T-helper 22 cell (primary cell): ENCODE data around the gene TMEM254.
"Not testable (repeated sequence)": the region's sequence is repeated elsewhere in the genome, so short reads cannot be mapped to it uniquely, and the experiment has no call there.

Experiments
- DNase-seq: peaks from one replicate; pipeline ENCODE4 v3.0.0-alpha.2; 2020; ENCODE audit warnings: low read depth

Gene TMEM254

GRCh38 chr10:80133687-80134086 is 55.2 kb downstream of the TMEM254 start:
- not testable (repeated sequence) for DNase-seq

GRCh38 chr10:80136134-80136571 is 57.7 kb downstream of the TMEM254 start:
- DNase-seq = no peak

- DNase-seq = no peak
Measured at GRCh38 chr10:80137031-80137862, 58.8 kb downstream of the TMEM254 start.

DNA sequence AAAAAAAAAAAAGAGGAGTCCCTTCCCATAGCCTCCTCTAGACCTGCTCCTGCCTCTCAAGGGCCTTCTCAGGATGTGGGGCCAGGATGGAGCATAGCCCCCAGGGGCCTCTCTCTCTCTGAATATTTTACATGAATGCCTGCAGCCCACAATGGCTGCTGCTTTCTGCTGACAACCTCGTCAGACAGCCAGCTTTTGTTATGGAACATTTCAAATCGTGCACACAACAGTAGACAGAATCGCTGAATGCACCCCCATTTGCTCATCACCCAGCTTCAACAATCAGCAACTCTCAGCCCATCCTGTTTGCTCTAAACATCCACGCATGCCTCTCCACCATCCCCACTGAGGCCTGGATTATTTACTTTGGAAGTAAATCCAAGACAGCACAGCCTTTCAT is 59.5 kb downstream of the TMEM254 start:
- DNase-seq = no peak

- DNase-seq = no peak
Measured at GRCh38 chr10:80139265-80139664, 60.8 kb downstream of the TMEM254 start.

GRCh38 chr10:80140251-80140650 is 61.8 kb downstream of the TMEM254 start:
- DNase-seq = no peak

DNA sequence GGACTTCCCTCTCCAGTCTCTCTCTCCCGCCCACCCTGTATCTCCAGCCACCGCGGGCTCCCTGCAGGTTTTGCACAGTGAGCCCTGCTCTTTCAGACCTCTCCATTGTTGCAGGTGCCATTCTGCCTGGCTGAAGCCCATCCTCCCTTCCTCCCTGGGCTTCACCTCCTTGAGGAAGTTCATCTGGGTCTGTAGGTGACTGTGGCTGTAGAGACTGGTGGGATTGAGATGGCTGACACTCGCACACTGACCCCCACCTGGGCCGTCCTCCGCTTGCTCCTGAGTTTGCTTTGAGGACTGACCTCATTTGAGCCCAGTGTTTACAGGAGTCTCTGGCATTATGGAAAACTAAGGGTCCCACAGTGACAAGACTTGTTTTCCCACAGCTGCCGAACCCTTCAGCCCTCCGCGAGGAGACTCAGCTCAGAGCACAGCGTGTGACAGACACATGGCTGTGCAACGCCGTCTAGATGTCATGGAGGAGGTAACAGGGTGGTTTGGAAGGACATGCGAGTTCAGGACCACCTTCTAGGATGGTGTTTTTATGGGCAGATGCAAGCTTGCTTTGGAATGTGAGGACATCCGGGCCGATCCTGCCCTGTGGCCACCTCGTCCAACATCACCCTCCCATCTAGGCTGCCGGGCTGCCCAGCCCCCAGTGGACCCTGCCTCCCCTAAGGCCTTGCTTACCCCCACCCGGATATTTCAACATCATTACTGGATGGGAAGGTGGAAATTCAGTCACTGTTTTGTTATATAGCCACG is 63.4 kb downstream of the TMEM254 start:
- no peak for DNase-seq
